Ishikawa (cell line): ENCODE results near the gene ADD3.

Experiments
- EP300 ChIP-seq: IDR thresholded peaks from 2 replicates; pipeline ENCODE4 v1.6.1; 2012; ENCODE audit warnings: borderline replicate concordance
- MAX ChIP-seq: IDR thresholded peaks from 2 replicates; pipeline ENCODE4 v1.6.1; 2012
- TAF1 ChIP-seq: IDR thresholded peaks from 2 replicates; pipeline ENCODE4 v1.6.1; 2012; ENCODE audit warnings: low read depth, mild to moderate bottlenecking
- TEAD4 ChIP-seq: IDR thresholded peaks from 2 replicates; pipeline ENCODE4 v1.6.1; 2012
- USF1 ChIP-seq: IDR thresholded peaks from 2 replicates; pipeline ENCODE4 v1.6.1; 2012

GRCh38 chr10:110088367-110089104 is 80.8 kb downstream of the ADD3 start:
- TF ChIP-seq MAX, result no peak
- no peak for TF ChIP-seq TAF1
- no peak for TF ChIP-seq EP300
- no peak for TF ChIP-seq TEAD4
- TF ChIP-seq USF1, result no peak
